Esophagus muscularis mucosa (tissue), 4 donors: ENCODE results near the gene ITGB6. TPM values are rescaled to one million over a fixed set of nuclear protein-coding genes. Genes with fewer than 3 reads are reported as not detected.

Experiments
- DNase-seq: peaks from one replicate; pipeline ENCODE4 v3.0.0-alpha.2; 2017; ENCODE audit errors: extremely low spot score
- H3K27ac ChIP-seq, 4 donors: fragments of 200-600 bp; sonication (generic); replicated peaks in 1 of 4; 1 replicate in 3 of 4; 2 replicates in 1 of 4; pipeline ENCODE4 v1.5.1; 2016 to 2019; ENCODE audit warnings: mild to moderate bottlenecking in 1 of 4
- H3K27me3 ChIP-seq, 4 donors: fragments of 200-600 bp; sonication (generic); one replicate each; pipeline versions ENCODE4 v1.5.1 to v1.6.0; 2016 to 2019
- H3K36me3 ChIP-seq, 4 donors: fragments of 200-600 bp; sonication (generic); one replicate each; pipeline ENCODE4 v1.5.1; 2016 to 2019
- H3K4me1 ChIP-seq, 4 donors: fragments of 200-600 bp; sonication (generic); one replicate each; pipeline ENCODE4 v1.5.1; 2016 to 2019
- H3K4me3 ChIP-seq, 4 donors: fragments of 200-600 bp; sonication (generic); 1 replicate in 2 of 4; 2 replicates in 2 of 4; pipeline ENCODE4 v1.5.1; 2016 to 2019; ENCODE audit warnings: mild to moderate bottlenecking in 4 of 4, moderate library complexity in 1 of 4
- H3K9me3 ChIP-seq, 4 donors: fragments of 200-600 bp; sonication (generic); 1 replicate in 3 of 4; 2 replicates in 1 of 4; pipeline ENCODE4 v1.5.1; 2016 to 2019
- CTCF ChIP-seq, 3 experiments: fragments of 200-600 bp in 2 of 3; fragments of 450-650 bp in 1 of 3; sonication (generic) in 2 of 3; IDR thresholded peaks; one replicate each; pipeline ENCODE4 v1.5.1; 2017 to 2019; ENCODE audit warnings: antibody characterized with exemption in 3 of 3, mild to moderate bottlenecking in 2 of 3, moderate library complexity in 1 of 3
- EP300 ChIP-seq: sonication (generic); formaldehyde crosslinking; IDR thresholded peaks from one replicate; pipeline ENCODE4 v1.6.1; 2017; ENCODE audit warnings: antibody characterized with exemption
- POLR2A ChIP-seq: fragments of 450-650 bp; IDR thresholded peaks from one replicate; pipeline ENCODE4 v1.6.1; 2017; ENCODE audit warnings: antibody characterized with exemption, moderate library complexity, mild to moderate bottlenecking, low read depth
- POLR2AphosphoS5 ChIP-seq, 2 donors: sonication (generic); formaldehyde crosslinking; IDR thresholded peaks; one replicate each; pipeline ENCODE4 v1.6.1; 2017; ENCODE audit warnings: antibody characterized with exemption in 2 of 2
- WGBS: methylation state at CpG from one replicate; pipeline ENCODE4 v1.1.5; 2018; 5-methylcytosine and 5-hydroxymethylcytosine counted together
- intact Hi-C: fragments of 100-400 bp; cut with DNase I; formaldehyde crosslinking; loops from one replicate; pipeline ENCODE4 v1.15.1; 2023
- total RNA-seq, 4 donors: library from RNA; depleted of rRNA; stranded (reverse); fragments of >200 nt; gene quantifications; one replicate each; pipeline versions ENCODE4 v1.1.0 to v1.2.1, GENCODE V29; 2016

Gene ITGB6
- total RNA-seq, 4 donors from 2014 or later, result 0.17 to 3.4 TPM; not detected in 2

DNA sequence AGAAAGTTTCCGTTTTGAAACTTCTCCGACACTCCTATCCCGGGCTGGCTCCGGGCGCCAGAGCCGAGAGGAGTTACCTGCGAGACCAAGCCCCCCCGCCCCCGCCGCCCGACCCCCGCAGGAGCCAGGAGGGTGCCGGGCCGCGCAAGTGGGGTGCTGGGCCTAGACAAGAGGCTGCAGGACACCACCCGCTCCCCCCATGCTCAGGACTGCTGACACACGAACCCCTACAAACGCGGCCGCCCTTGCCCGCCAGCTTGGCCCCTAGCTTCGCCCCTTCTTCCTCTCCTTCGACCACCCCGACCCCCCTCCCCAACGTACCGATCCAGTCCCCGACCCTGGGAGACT lies 138.2 kb downstream of the ITGB6 start:
- Histone ChIP-seq H3K27me3 (no peaks in the 10 kb centered on the region), H3K9me3 (no peaks in the 10 kb centered on the region), H3K27ac (peak overlapping the region; percentile 44 to 69 (median 52)), H3K4me3 (peak overlapping the region; percentile 76 to 94 (median 83)), H3K36me3 (no peaks in the 10 kb centered on the region), H3K4me1 (peaks cover 20 to 44% (median 37%) of the 10 kb centered on the region in 4 donors)
- TF ChIP-seq POLR2A, result no peak
- TF ChIP-seq EP300, result no peak
- no peak for TF ChIP-seq POLR2AphosphoS5 (IDR thresholded peaks at IDR 0.05)
- no peak for TF ChIP-seq CTCF (IDR thresholded peaks at IDR 0.05)
- intact Hi-C loops, result no loop called here
- peak; percentile 86 for DNase-seq
- WGBS, result no CpG with 5 or more reads among the region's 27 CpGs

DNA sequence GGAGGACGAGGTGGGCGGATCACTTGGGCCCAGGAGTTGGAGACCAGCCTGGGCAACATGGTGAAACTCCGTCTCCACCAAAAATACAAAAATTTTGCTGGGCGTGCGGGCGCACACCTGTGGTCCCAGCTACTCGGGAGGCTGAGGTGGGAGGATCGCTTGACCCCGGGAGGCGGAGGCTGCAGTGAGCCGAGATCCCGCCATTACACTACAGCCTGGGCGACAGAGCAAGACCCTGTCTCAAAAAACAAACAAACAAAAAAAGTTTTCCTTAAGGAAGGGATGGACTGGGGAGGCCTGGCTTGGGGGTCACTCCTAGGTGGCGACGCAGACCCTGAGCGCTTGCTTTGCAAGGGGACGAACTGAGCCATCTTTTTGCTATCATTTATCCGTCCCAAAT lies 138.5 kb downstream of the ITGB6 start:
- Histone ChIP-seq H3K4me3 (peak overlapping the region; percentile 76 to 94 (median 83)), H3K4me1 (peaks cover 20 to 44% (median 37%) of the 10 kb centered on the region in 4 donors), H3K27ac (no peak overlapping the region), H3K27me3 (no peaks in the 10 kb centered on the region), H3K9me3 (no peaks in the 10 kb centered on the region), H3K36me3 (no peaks in the 10 kb centered on the region)
- TF ChIP-seq POLR2A, result no peak
- intact Hi-C loops, result no loop called here
- DNase-seq, result no peak
- WGBS, result 75% methylated on average over 12 of the region's 18 CpGs

DNA sequence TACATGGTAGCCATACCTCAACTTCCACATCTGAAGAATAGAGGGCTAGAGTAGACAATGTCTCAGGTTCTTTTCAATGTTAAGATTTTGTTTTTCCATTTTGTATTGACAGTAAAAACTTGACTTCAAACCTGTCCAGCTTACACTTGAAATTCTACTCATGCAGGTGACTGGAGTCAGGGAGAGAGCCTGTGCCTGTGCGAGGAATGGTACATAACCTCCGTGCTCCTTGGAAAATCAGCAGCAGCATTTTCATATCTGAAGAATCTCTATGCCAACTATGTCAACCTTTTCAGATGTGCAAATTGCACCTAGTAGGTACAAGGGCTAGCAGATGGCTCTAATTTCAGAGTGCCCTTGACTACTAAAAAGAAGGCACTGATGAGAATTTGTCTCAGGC lies 139.8 kb downstream of the ITGB6 start:
- DNase-seq, result no peak
- Histone ChIP-seq H3K4me1 (peaks cover 20 to 49% (median 42%) of the 10 kb centered on the region in 4 donors), H3K27ac (no peak overlapping the region)

DNA sequence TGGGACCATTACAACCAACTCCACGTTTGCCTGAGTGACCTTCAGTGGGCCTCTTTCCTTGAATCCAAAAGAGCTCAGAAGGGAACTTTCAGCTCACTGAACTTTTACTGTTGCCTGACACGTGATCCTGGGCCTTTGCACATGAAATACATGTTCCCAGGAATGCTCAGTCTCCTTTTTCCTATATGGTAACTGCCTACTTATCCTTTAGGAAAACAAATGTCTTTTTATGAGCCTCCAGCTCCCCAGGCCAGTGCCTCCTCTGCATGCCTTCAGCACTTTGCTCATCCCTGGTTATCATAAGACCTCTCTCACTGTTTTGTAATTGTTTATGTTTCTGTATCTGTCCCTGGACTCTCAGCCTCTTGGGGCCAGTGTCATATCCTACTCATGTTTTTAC lies 142.7 kb downstream of the ITGB6 start:
- H3K4me1 ChIP-seq, result peaks cover 6 to 34% (median 22%) of the 10 kb centered on the region in 4 donors
- no peak for DNase-seq
- H3K9me3 ChIP-seq, result no peaks in the 10 kb centered on the region
- H3K4me3 ChIP-seq, result no peak overlapping the region
- intact Hi-C loops, result no loop called here
- TF ChIP-seq POLR2A, result no peak
- no peak for TF ChIP-seq CTCF (IDR thresholded peaks at IDR 0.05)
- WGBS, result 77% methylated on average over 2 of the region's 2 CpGs
- no peaks in the 10 kb centered on the region for H3K36me3 ChIP-seq
- H3K27ac ChIP-seq, result no peak overlapping the region
- H3K27me3 ChIP-seq, result no peaks in the 10 kb centered on the region

More for the DNA sequence above, 139.8 kb downstream of the ITGB6 start:
- TF ChIP-seq EP300 (no peak), POLR2AphosphoS5 (IDR thresholded peaks at IDR 0.05) (no peak), CTCF (IDR thresholded peaks at IDR 0.05) (no peak), POLR2A (no peak)
- no peak overlapping the region for H3K4me3 ChIP-seq
- no peaks in the 10 kb centered on the region for H3K27me3 ChIP-seq
- no peaks in the 10 kb centered on the region for H3K36me3 ChIP-seq
- WGBS, result 100% methylated on average over 2 of the region's 2 CpGs
- no peaks in the 10 kb centered on the region for H3K9me3 ChIP-seq
- intact Hi-C loops, result no loop called here

DNA sequence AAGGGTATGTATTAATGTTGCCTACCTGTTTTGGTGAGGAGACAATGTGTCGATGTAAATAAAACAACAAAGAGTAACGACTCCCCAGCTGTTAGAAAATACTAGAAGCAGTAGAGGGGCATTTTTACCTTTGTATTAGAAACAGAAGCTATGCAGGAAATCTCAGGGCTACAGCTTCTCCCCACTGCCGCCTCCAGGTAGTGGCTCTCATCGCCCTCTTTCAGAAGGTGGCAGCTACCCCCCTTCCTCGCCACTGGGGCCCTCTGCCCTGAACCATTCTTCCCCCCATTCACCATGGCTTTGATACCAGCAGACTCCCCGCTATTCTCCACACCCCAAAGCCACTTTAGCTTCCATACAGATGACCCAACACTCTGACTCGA lies 144.4 kb downstream of the ITGB6 start:
- DNase-seq, result peak; percentile 55
- 92% methylated on average over 7 of the region's 7 CpGs for WGBS

More for the DNA sequence above, 144.4 kb downstream of the ITGB6 start:
- H3K4me1 ChIP-seq, result peaks cover 0 to 29% (median 25%) of the 10 kb centered on the region in 4 donors
- H3K36me3 ChIP-seq, result no peaks in the 10 kb centered on the region
- H3K27me3 ChIP-seq, result no peaks in the 10 kb centered on the region
- no peak overlapping the region for H3K27ac ChIP-seq
- no peaks in the 10 kb centered on the region for H3K9me3 ChIP-seq
- TF ChIP-seq CTCF (IDR thresholded peaks at IDR 0.05), result no peak
- TF ChIP-seq EP300, result no peak
- TF ChIP-seq POLR2AphosphoS5 (IDR thresholded peaks at IDR 0.05), result no peak
- TF ChIP-seq POLR2A, result no peak
- no peak overlapping the region for H3K4me3 ChIP-seq
- intact Hi-C loops, result no loop called here
